Body of pancreas (tissue), 4 donors: Measurements from ENCODE around the gene IFT74. TPM values are rescaled to one million over a fixed set of nuclear protein-coding genes. Genes with fewer than 3 reads are reported as not detected.

ENCODE experiments used
- ATAC-seq: fragments of 150-250 bp; one replicate; pipeline ENCODE4 v1.9.1; 2016
- DNase-seq, 4 donors: peaks; one replicate each; pipeline ENCODE4 v3.0.0-alpha.2; 2019
- H3K27ac ChIP-seq, 4 donors: fragments of 200-600 bp; sonication (generic); 1 replicate in 3 of 4; 2 replicates in 1 of 4; pipeline versions ENCODE4 v1.5.1 to v1.6.1; 2016 to 2019; ENCODE audit warnings: mild to moderate bottlenecking in 1 of 4, mixed read lengths in 1 of 4, moderate library complexity in 1 of 4
- H3K27me3 ChIP-seq, 2 donors: fragments of 200-600 bp; sonication (generic); one replicate each; pipeline ENCODE4 v1.6.0; 2016; ENCODE audit warnings: mild to moderate bottlenecking in 1 of 2
- H3K36me3 ChIP-seq, 2 donors: fragments of 200-600 bp; sonication (generic); replicated peaks in 1 of 2; 2 replicates each; pipeline ENCODE4 v1.5.1; 2016; ENCODE audit warnings: low read depth in 2 of 2; ENCODE audit not compliant: insufficient read depth in 1 of 2
- H3K4me1 ChIP-seq: fragments of 200-600 bp; sonication (generic); one replicate; pipeline ENCODE4 v1.6.0; 2016
- H3K4me3 ChIP-seq, 2 donors: fragments of 200-600 bp; sonication (generic); 1 replicate in 1 of 2; 2 replicates in 1 of 2; pipeline ENCODE4 v1.5.1; 2016 to 2019
- H3K9me3 ChIP-seq, 3 donors: fragments of 200-600 bp; sonication (generic); 1 replicate in 2 of 3; 2 replicates in 1 of 3; pipeline ENCODE4 v1.5.1; 2016
- CTCF ChIP-seq, 7 experiments: fragments of 450-650 bp in 4 of 7; fragments of 200-600 bp in 3 of 7; sonication (generic) in 3 of 7; IDR thresholded peaks; one replicate each; pipeline ENCODE4 v1.5.1; 2016 to 2019; ENCODE audit warnings: antibody characterized with exemption in 7 of 7
- POLR2A ChIP-seq, 3 donors: fragments of 450-650 bp; IDR thresholded peaks; one replicate each; pipeline ENCODE4 v1.6.1; 2016; ENCODE audit warnings: antibody characterized with exemption in 3 of 3, mild to moderate bottlenecking in 2 of 3
- WGBS, 2 donors: methylation state at CpG; one replicate each; pipeline ENCODE4 v1.1.5; 2017; 5-methylcytosine and 5-hydroxymethylcytosine counted together
- intact Hi-C: fragments of 100-400 bp; cut with DNase I; formaldehyde crosslinking; loops from one replicate; pipeline ENCODE4 v1.15.1; 2023
- total RNA-seq, 2 donors: library from RNA; depleted of rRNA; stranded (reverse); fragments of >200 nt; gene quantifications; one replicate each; pipeline ENCODE4 v1.1.0, GENCODE V29; 2016

Gene IFT74
- total RNA-seq, result 1 to 10 TPM; 7.3 to 9.1 TPM

- Histone ChIP-seq H3K27ac (peak within 1 kb of the TSS; percentile 60 to 90 (median 81)), H3K4me1 (peaks cover 18% of the 10 kb centered on the region), H3K27me3 (no peaks in the 10 kb centered on the region), H3K36me3 (no peaks in the 10 kb centered on the region), H3K9me3 (no peaks in the 10 kb centered on the region), H3K4me3 (peak within 1 kb of the TSS; percentile 65 to 79)
- TF ChIP-seq POLR2A (IDR thresholded peaks at IDR 0.05) (peak; percentile 44 to 84 (median 80)), CTCF (IDR thresholded peaks at IDR 0.05) (no peak)
- DNase-seq, result peak; percentile 97 to 99 (median 98)
- intact Hi-C loops, result loop anchor here (10.0 kb wide), 1 partner anchor 51 kb away; no protein-coding TSS in a partner anchor
- ATAC-seq, result peak; percentile 100
- 0% methylated on average over 33 to 53 of the region's 53 CpGs for WGBS, 2 donors
Observed at GRCh38 chr9:26955921-26956859, at the start of gene IFT74. TSS of gene IFT74 (plus strand) at chr9:26956412. CDS start at chr9:26961968, 5,556 bp downstream.

GRCh38 chr9:26913138-26913668 is 43.0 kb upstream of the IFT74 start:
- H3K9me3 ChIP-seq, result no peaks in the 10 kb centered on the region
- WGBS, 2 donors, result 90 to 97% methylated on average over 2 of the region's 2 CpGs
- no peaks in the 10 kb centered on the region for H3K27me3 ChIP-seq
- H3K4me1 ChIP-seq, result no peaks in the 10 kb centered on the region
- ATAC-seq (no peak), DNase-seq (no peak)
- H3K27ac ChIP-seq, result no peak overlapping the region
- no peak overlapping the region for H3K4me3 ChIP-seq
- intact Hi-C loops, result no loop called here
- TF ChIP-seq POLR2A (IDR thresholded peaks at IDR 0.05) (no peak), CTCF (IDR thresholded peaks at IDR 0.05) (no peak)
- H3K36me3 ChIP-seq, result peaks cover 0 to 10% of the 10 kb centered on the region in 2 donors

GRCh38 chr9:26919698-26920097 is 36.5 kb upstream of the IFT74 start:
- Histone ChIP-seq H3K27me3 (no peaks in the 10 kb centered on the region), H3K4me1 (no peaks in the 10 kb centered on the region), H3K27ac (no peak overlapping the region), H3K4me3 (no peak overlapping the region), H3K9me3 (no peaks in the 10 kb centered on the region), H3K36me3 (peaks cover 0 to 47% of the 10 kb centered on the region in 2 donors)
- 26 to 33% methylated on average over 1 of the region's 1 CpG for WGBS, 2 donors
- intact Hi-C loops, result no loop called here
- DNase-seq (no peak), ATAC-seq (no peak)
- no peak for TF ChIP-seq POLR2A (IDR thresholded peaks at IDR 0.05)
- no peak for TF ChIP-seq CTCF (IDR thresholded peaks at IDR 0.05)

- Histone ChIP-seq H3K9me3 (no peaks in the 10 kb centered on the region), H3K4me3 (no peak overlapping the region), H3K36me3 (peaks cover 0 to 32% of the 10 kb centered on the region in 2 donors), H3K27ac (no peak overlapping the region), H3K4me1 (no peaks in the 10 kb centered on the region), H3K27me3 (no peaks in the 10 kb centered on the region)
- WGBS, 2 donors, result 77 to 88% methylated on average over 4 of the region's 4 CpGs
- DNase-seq (no peak), ATAC-seq (no peak)
- TF ChIP-seq CTCF (IDR thresholded peaks at IDR 0.05), result no peak
- no peak for TF ChIP-seq POLR2A (IDR thresholded peaks at IDR 0.05)
- intact Hi-C loops, result no loop called here
Observed at GRCh38 chr9:26925609-26926008, 30.6 kb upstream of the IFT74 start.
